Parathyroid adenoma (tissue), 2 donors: Measurements from ENCODE around the gene DAGLB.

Source experiments
- H2AFZ ChIP-seq: fragments of 300-600 bp; sonication (generic); one replicate; pipeline ENCODE4 v1.7.0; 2017; ENCODE audit warnings: antibody characterized with exemption, mild to moderate bottlenecking
- H3K27ac ChIP-seq: fragments of 300-600 bp; sonication (generic); one replicate; pipeline ENCODE4 v1.7.0; 2017
- H3K27me3 ChIP-seq: fragments of 300-600 bp; sonication (generic); one replicate; pipeline ENCODE4 v1.7.0; 2017; ENCODE audit warnings: low read length; ENCODE audit not compliant: control insufficient read depth, insufficient read depth
- H3K36me3 ChIP-seq: fragments of 300-600 bp; sonication (generic); one replicate; pipeline ENCODE4 v1.7.0; 2017; ENCODE audit warnings: low read length; ENCODE audit not compliant: control insufficient read depth, insufficient read depth
- H3K4me1 ChIP-seq: fragments of 300-600 bp; sonication (generic); one replicate; pipeline ENCODE4 v1.7.0; 2017; ENCODE audit warnings: control low read depth
- H3K4me2 ChIP-seq: fragments of 300-600 bp; sonication (generic); one replicate; pipeline ENCODE4 v1.7.0; 2017; ENCODE audit warnings: low read length
- H3K4me3 ChIP-seq: fragments of 300-600 bp; sonication (generic); one replicate; pipeline ENCODE4 v1.7.0; 2017; ENCODE audit warnings: low read depth, low read length
- H3K79me2 ChIP-seq: fragments of 300-600 bp; sonication (generic); one replicate; pipeline ENCODE4 v1.7.0; 2017; ENCODE audit warnings: control low read depth
- H3K9ac ChIP-seq: fragments of 300-600 bp; sonication (generic); one replicate; pipeline ENCODE4 v1.7.0; 2017; ENCODE audit warnings: mild to moderate bottlenecking
- H3K9me3 ChIP-seq: fragments of 300-600 bp; sonication (generic); one replicate; pipeline ENCODE4 v1.7.0; 2017; ENCODE audit warnings: low read length; ENCODE audit not compliant: control insufficient read depth
- CTCF ChIP-seq: fragments of 300-600 bp; sonication (generic); IDR thresholded peaks from one replicate; pipeline ENCODE4 v1.7.0; 2017; ENCODE audit warnings: antibody characterized with exemption, mild to moderate bottlenecking
- donor health status: primary hyperparathyroidism.

Gene DAGLB

GRCh38 chr7:6447581-6448199 lies at the start of gene DAGLB:
Gene DAGLB, minus strand, starts transcription at chr7:6447954. Its CDS starts 112 bp downstream, at chr7:6447842.
- Histone ChIP-seq H3K4me2 (peak within 1 kb of the TSS; percentile 96), H3K4me3 (peak within 1 kb of the TSS; percentile 97), H3K27me3 (no peaks in the 10 kb centered on the region), H3K79me2 (peaks cover 10% of the 10 kb centered on the region), H3K27ac (peak within 1 kb of the TSS; percentile 75), H3K36me3 (no peaks in the 10 kb centered on the region), H2AFZ (peak within 1 kb of the TSS; percentile 100), H3K9ac (peak within 1 kb of the TSS; percentile 86), H3K9me3 (no peaks in the 10 kb centered on the region), H3K4me1 (no peaks in the 10 kb centered on the region)
- TF ChIP-seq CTCF = no peak

- Histone ChIP-seq H3K4me2 (no peak overlapping the region), H3K4me1 (no peaks in the 10 kb centered on the region), H3K27me3 (no peaks in the 10 kb centered on the region), H3K27ac (no peak overlapping the region), H3K9ac (no peak overlapping the region), H3K79me2 (no peaks in the 10 kb centered on the region), H3K9me3 (no peaks in the 10 kb centered on the region), H2AFZ (no peak overlapping the region), H3K36me3 (no peaks in the 10 kb centered on the region), H3K4me3 (no peak overlapping the region)
- TF ChIP-seq CTCF = no peak
Measured at GRCh38 chr7:6497637-6497905, 49.8 kb upstream of the DAGLB start.

GRCh38 chr7:6496842-6497636 lies 49.3 kb upstream of the DAGLB start:
- no peaks in the 10 kb centered on the region for H3K36me3 ChIP-seq
- H3K79me2 ChIP-seq = no peaks in the 10 kb centered on the region
- H2AFZ ChIP-seq = no peak overlapping the region
- no peak overlapping the region for H3K9ac ChIP-seq
- H3K27ac ChIP-seq = no peak overlapping the region
- no peak for TF ChIP-seq CTCF
- no peaks in the 10 kb centered on the region for H3K9me3 ChIP-seq
- no peaks in the 10 kb centered on the region for H3K4me1 ChIP-seq
- H3K4me2 ChIP-seq = no peak overlapping the region
- H3K27me3 ChIP-seq = no peaks in the 10 kb centered on the region
- H3K4me3 ChIP-seq = no peak overlapping the region

- Histone ChIP-seq H3K4me3 (no peak overlapping the region), H3K27me3 (no peaks in the 10 kb centered on the region), H3K4me1 (no peaks in the 10 kb centered on the region), H3K4me2 (no peak overlapping the region), H3K79me2 (no peaks in the 10 kb centered on the region), H3K36me3 (no peaks in the 10 kb centered on the region), H3K27ac (no peak overlapping the region), H3K9ac (no peak overlapping the region), H2AFZ (no peak overlapping the region), H3K9me3 (no peaks in the 10 kb centered on the region)
- no peak for TF ChIP-seq CTCF
Measured at GRCh38 chr7:6495597-6496262, 48.0 kb upstream of the DAGLB start.
